ENCODE measurements around the gene SFMBT1.

DNA sequence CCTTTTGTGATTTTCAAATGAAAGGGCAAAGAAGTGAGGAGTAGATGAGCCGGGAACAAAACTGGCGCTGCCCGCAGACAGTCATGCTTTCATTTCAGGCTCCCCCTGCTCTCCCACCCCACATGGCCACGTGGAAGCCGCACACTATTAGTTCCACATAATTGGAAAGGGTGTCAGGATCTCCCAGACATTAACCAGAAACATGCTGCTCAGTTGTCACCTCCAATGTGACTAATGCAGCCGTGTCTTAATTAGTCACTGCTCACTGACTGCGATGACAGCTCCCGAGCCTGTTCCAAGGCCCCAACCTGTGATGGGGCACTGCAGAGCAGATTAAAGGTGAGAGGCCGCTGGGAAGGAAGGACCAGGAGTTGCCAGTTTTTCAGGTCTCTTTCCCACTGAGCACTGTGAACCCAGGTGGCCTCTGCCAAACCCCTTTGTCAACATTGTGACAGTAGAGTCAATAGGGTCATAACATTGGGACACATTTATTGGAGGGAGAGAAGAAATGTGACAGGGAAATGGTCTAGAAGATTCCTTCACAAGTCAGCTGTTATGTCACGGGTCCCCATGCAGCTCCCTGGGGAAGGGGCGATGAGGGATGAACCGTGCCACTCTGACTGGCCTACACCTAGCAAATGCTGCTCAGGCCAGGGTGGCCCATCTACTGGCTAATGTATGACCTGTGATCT, 38.6 kb upstream of the SFMBT1 start:
- TF ChIP-seq, protein P1, sequence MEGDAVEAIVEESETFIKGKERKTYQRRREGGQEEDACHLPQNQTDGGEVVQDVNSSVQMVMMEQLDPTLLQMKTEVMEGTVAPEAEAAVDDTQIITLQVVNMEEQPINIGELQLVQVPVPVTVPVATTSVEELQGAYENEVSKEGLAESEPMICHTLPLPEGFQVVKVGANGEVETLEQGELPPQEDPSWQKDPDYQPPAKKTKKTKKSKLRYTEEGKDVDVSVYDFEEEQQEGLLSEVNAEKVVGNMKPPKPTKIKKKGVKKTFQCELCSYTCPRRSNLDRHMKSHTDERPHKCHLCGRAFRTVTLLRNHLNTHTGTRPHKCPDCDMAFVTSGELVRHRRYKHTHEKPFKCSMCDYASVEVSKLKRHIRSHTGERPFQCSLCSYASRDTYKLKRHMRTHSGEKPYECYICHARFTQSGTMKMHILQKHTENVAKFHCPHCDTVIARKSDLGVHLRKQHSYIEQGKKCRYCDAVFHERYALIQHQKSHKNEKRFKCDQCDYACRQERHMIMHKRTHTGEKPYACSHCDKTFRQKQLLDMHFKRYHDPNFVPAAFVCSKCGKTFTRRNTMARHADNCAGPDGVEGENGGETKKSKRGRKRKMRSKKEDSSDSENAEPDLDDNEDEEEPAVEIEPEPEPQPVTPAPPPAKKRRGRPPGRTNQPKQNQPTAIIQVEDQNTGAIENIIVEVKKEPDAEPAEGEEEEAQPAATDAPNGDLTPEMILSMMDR (IDR thresholded peaks at IDR 0.05; ENCODE audit: low read depth, low read length, poor library complexity, severe bottlenecking): no peak
- no peak for TF ChIP-seq EZH2phosphoT487 (IDR thresholded peaks at IDR 0.05; ENCODE audit: borderline replicate concordance, low read length)
